Glomerular visceral epithelial cell (primary cell): ENCODE data around the gene PODXL2.
A peak's percentile ranks its signal among the peaks of the same experiment; 100 is the strongest.
"Not testable (repeated sequence)": the region's sequence is repeated elsewhere in the genome, so short reads cannot be mapped to it uniquely, and the experiment has no call there.

Experiments used
- DNase-seq: peaks from one replicate; pipeline ENCODE4 v3.0.0-alpha.2; 2016; ENCODE audit errors: extremely low spot score

The PODXL2 gene

DNA sequence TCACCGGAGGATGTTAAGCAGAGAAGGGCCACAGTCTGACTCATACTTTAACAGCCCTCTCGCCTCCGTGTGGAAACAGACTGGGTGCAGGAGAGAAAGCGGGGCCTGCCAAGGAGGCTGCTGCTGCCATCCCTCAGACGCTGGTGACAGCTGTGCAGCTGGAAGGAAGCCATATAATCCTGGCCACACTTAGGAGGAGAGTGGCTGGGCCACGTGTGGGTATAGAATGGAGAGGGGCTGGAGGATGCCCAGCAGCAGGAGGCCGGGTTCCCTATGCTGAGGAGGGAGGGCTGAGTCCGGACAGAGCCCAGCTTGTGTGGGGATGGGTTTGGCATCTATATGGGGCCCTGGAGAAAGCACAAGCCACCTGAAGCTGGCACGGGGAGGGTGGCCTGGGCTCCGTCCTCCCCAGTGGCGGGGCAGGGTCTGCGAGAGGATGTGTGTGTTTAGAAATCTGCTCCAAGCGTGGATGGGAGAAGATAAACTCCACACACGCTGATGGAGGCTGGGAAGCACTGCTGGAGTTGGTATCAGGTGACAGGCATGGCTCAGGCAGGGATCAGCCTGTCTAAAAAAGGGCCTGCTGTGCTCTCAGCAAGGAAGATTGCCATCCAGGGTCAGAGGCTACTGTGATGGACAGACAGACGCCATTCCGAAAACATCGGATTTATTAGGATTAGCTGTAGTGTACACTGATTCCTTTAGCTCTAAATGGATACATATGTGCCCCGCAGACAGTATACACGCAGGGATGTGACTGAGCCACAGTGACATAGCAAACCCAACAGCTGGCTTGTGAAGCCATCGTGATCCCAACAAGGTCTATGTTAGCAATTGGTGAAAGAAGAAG, 59.7 kb downstream of the PODXL2 start:
- DNase-seq = no peak

DNA sequence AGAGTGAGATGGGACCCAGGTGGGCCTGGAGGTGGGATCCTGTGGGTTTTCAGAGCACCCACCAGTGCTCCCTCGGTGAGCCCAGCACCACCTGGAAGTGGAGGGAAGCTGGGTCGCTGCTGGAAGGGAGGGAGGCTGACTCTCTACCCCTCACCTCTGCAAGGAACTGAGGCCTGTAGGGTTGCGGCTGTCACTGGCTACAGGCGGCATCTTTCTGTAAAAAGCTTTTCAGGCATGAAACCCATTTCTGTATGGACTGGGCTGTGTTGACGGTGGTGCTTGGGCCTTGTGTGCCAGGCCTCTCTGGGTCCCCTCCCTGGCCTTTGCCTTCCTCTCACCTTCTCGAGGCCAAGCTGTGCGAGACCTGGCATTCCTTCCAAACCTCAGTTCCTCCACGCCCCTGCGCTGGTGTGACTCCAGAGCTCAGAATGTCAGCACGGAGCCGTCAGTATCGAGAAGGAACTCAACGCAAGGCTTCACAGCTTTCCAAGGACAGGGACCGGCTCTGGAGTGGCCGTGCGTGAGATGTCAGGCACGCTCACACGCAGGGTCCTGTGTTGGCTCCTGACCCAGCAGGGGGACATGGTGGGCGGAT, 60.4 kb downstream of the PODXL2 start:
- DNase-seq = no peak

DNA sequence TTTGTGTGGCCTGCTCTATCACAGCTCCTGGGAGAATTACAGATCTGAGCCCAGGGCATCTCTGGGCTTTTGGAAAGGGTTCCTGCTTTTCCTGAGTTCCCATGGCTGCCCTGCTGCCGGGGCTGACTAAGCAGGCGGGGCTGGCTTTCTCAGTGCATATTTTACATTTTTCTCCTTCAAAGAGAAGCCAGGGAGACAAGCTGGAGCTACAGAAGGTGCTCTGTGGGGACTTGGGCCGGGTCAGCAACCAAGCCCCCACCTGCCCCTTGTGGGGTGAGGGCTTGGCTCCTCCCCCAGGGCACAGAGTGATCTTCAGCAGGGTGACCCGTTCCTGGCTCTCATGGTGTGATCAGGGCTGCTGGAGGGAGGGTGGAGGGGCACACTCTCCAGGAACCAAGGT, 61.1 kb downstream of the PODXL2 start:
- peak; percentile 47 for DNase-seq

DNA sequence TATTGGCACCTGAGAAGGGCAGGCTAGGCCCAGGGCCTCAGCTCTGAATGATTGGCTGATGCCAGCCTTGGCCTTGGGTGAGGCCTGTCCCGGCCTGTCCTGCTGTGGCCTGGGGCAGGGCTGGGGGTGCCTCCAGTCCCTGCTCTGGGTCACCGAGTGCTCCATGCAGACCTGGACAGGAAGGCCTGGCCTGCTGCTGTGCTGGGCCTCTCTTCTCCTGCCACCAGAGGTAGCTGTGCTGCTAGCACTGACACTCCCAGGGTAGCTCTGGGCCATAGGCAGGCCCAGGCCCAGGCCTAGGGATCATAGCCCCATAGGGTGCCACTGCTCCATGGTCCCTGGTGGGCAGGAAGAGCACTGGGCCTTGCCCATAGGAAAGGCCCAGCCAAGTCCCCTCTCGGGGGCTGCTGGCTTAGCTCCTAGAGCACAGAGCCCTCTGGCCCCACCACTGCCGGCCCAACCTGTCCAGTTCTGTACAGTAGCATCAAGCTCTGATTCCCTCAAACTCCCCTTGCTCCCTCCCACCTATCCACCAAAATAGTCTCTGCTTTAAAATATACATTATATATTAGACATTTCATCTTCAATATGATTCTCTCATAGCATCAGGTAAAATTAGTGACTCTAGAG, 62.0 kb downstream of the PODXL2 start:
- peak; percentile 74 for DNase-seq

DNA sequence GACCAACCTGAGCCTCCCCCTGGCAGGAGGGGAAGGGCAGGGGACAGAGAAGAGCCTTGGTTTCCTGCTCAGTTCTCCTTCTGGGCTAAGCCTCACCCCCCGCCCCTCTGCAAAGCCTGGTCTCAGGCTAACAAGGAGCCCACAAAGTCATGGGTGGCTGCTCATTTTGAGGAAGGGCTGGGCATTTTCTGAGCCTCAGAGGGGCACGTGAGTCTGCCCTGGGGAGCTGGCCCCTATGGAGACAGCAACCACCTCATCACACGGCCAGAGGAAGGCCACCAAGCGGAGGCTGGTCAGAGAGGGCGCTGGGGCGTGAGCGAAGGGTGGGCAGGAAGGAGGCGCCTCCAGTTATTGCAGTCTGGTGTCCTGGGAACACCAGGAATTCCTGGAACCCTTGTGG, 62.5 kb downstream of the PODXL2 start:
- peak; percentile 82 for DNase-seq

DNA sequence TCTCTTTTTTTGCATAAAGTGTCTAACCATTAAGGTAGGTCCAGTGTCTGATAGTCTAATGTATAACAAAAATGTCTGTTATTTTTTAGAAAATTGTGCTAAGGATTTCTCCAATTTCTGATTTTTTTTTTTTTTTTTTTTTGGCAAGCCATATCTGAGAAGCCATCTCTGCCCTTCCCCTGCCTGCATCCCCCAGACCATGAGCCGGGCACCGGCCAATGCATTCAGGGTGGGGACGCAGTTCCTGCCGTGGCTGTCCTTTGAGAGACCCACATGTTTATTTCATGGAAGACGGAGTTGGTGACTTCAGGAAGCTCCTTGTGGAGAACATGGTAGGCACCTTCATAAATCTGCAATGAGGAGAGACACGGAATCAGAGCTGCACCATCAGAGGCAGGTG, 63.0 kb downstream of the PODXL2 start:
- DNase-seq = no peak

DNA sequence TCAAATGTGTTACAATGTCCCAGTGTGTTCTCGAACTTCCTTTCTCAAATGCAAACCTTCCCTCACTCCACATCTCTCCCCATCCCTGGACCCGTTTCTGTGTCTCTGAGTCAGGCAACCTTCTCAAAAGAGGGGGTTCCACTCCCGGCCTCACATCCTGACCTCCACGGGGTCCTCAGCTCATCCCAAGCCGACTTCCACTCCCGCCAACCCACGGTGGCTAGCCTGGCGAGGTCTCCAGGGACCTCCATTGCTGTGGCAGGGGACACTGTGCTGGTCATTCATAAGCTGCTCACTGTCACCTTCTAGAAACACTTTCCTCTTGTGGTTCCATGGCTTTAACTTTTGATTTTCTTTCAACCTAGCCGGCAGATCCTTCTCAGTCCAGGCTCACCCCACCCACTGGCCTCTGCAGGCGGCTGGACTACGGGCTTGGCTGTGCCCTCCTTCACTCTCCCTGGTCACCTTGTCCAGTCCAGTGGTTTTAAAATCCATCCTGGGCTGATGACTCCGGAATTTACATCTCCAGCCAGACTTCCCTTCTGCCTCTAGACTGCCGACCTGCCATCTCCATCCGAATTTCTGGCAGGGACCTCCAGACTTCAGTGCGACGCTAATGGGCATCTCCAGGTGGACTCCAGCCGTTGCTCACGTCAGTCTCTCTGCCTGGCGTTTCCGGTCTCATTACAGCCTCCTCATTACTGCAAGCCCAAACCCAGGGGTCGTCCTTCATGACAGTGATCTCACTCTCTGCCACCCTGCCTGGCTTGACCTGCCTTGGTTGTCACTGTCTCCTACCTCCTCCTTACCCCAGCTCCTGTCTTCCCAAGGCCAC, 63.7 kb downstream of the PODXL2 start:
- no peak for DNase-seq

DNA sequence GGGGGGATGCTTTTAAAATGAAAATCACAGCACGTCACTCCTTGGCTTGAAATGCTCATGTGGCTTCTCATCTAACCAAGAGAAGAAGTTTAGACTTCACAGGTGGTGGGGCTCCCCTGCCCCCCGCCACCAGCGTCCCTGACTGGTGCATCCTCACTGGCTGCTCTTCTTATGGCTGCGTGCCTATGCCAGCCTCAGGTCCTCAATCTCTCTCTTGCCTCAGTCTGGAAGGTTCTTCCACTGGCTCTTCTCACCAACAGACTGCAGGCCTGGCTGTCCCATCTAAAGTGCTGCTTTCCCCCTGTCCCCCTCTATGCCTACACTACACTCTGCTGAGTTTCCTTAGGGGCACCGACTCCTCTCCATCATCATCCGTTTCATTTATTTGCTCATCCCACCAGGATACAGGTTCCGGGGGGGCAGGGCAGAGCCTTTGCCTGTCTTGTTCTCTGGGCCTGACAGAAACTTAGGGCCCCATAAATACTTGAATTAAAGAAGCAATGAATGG, 64.4 kb downstream of the PODXL2 start:
- DNase-seq = no peak

DNA sequence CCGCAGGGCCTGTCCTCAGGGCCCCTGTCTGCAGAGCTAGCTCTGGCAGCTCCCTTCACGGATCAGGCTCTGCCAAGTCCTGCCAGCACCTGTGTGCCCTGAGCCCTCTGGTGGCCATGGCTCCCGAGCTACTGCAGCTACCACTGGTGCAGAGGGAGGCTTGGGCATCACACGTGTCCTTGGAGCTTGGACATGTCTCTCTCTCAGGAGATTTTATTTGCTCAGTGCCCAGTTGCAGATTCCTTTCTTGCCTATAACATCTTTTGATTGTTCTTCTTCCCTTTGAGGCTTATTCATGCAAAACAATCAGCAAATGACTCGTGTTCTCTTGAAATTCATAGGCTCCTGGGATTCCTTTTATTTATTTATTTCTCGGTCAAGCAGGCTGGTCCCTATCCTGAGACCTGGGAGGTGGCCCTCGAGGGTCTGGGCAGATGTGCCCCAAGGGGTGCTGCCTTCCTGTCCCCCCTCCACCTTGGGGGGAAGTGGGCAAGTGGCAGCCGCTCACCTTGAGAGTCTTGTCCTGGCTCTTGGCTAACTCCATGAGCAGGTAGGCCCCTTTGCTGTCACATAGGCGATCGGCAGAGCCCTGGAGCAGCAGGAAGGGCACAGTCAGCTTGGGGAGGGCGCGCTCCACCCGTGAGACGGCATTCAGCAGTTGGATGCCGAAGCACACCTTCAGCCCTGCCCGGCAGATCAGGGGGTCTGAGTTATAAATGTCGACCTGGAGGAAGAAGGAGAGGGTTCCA, 65.7 kb downstream of the PODXL2 start:
- DNase-seq = peak; percentile 60

DNA sequence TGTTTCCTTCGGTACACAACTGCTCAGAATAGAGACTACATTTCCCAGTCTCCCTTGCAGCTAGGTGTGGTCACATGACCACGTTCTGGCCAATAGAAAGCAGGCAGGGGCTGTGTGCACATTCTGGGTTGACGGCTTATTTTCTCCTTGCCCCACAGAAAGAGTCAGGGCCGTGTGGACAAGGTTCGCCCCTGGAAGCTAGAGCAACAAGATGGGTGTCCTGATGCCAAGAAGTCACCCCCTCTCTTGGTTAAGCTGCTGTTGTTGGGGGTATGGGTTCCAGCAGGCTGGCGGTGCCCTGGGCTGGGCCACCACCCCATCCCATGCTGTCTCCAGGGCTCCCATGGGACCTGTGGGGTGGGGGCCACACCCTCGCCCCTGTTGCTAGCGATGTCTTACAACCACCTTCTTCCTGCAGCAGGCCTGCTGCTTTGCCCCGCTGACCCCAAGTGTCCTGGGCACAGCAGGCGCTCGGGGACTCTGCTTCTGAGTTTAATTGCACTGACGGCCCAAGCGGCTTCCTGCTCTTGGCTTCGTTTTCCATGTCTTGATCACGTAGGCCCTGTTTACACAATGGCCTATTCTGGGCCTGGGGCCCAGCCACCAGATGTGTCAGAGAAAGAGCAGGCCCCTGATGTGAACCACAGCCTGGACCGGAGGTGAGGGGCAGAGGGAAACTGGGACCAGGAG, 68.7 kb downstream of the PODXL2 start:
- DNase-seq = peak; percentile 57

DNA sequence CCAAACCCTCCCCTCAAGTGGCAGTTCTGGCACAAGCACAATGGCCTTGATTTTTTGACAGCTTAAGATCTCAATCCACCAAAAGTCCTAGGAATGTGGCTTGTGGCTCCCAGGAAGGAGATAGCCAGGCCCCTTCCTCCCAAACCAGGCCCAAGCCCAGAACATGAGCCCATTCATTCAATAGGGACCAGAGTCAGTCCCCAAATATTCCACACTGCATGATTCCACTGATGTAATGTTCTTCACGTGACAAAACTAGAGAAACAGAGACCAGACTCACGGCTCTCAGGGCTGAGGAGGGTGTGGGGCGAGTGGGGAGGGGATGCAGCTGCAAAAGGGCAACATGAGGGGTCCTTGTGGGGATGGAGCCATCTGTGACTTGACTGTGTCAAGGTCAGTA, 69.3 kb downstream of the PODXL2 start:
- no peak for DNase-seq

DNA sequence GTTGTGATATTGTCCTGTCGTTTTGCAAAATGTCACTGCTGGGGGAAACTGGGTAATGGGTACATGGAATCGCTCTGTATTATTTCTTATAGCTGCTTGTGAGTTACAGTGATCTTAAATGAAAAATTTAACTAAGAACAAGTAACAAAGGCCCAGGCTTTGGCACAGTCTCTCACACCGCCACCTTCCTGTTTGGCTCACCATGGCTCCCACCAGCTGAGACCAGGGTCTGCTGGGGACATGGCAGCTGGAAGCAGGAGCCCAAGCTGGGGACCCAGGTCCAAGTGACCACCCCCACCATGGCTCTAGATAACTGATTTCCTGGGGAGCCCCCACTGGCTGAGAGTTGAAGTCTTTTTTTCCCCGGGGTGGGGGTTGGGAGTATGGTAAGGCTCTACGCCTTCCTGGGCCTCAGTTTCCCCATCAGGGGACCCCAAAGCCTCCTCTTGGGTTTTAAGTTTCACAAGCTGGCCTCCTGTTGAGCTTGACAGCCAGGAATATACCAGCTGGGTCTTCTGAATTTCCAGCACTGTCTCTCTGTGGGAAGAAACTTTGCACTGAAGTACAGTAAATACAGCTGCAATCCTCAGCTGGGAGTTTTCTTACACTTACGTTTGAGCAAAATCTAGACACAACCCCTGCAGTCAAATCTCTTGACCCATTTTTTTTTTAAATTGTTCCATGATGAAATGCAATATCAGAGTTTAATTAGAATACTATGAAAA, 69.9 kb downstream of the PODXL2 start:
- DNase-seq = no peak

DNA sequence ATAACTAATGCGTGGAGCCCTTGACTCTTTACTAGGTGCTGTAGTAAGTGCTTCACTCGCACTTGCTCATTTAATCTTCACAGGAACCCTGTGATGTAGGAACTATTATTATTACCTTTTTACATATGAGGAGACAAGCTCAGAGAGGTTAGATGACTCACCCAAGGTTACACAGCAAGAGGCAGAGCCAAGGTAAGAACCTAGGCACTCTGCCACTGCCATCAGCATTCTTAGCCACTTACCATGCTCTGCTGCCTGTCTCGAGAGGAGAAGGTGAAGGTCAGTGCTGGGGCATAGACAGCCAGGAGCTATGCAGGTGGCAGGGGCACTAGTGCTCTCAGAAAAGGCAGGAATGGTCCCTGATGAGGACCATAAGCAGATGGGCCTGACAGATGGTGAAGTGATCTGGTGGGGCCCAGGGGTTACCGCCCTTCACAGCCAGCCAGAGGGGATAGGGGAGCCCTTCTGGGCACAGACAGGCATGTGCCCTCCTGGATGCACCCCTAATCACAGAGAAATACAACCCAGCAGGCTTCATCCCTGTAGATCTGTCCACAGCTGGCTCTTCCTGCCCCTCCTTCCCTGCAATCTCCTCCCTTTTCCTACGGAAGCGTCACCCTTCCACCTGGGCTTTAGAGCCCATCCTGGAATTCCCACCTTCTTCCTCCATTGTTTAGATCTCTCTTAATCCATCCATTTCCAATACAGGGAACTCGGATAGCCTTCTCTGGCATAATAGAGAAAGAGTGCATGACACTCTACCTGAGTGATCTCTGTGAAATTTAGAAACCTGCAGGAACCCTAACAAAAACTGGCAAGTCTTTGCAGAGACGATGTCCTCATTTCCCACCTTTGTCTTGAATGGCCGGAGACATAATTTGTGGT, 70.7 kb downstream of the PODXL2 start:
- DNase-seq = no peak

DNA sequence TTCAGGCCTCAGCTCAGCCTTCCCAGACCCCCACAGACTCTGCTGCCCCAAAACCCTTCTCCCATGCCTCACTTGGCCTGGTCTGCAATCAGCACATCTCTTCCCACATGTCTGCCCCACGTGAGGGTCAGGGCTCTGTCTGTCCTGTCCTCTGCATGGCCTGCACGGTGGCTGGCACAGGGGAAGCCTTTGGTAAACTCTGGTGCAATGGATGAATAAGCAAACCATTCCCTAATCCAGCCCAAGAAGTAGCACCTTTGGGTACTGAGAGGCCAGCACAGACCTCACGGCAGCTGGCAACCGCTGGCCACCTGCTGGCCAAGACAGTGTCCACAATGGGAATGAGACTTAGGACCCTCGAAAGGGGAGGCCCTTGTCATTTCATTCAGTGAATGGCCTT, 71.4 kb downstream of the PODXL2 start:
- DNase-seq = no peak

DNA sequence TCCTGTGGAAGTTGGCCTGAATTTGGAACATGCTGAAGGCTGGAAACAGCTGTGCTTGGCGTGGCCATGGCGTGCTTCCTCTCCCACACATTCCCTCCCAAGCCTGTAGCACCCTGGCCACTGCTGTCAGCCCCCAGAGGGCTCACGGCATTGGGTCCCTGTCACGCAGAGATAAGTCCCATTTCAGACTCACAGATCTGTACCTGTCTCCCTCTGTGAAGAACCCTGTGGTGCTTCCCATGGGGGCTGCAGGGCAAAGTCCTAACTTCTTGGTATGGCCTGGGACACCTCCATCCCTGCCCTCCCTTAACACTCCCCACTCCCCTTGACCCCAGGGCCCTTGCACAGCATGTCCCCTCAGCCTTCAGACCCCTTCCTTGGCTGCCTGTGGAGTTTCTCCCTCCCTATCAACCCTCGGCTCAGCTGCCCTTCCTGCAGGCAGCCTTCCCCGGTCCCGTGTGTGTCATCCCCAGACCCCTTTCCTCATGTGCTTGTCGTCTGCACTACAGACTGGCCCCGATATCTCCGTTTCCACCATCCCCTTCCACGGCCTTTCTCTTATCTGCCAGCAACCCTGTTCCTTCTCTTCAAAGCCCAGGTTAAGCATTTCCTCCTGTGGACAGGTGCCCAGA, 72.4 kb downstream of the PODXL2 start:
- no peak for DNase-seq

DNA sequence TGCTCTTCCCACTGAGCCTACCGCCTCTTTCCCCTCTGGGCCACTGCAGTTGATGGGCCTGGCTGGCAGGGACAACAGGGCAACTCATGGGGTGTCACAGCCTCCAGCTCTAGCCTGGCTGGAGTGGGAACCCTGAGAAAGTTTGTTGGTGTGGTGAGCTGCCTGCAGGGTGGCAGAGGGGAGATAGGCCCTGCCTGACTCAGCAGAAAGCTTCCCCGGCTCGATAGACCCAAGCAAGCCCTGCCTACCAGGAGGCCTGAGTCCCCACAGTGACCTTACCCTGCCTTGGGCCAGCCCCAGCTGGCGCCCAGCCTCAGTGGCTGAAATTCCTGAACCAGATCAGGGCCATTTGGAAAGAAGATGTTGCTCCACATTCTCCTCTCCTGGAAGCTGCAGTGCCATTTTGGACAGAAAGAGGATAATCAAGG, 73.2 kb downstream of the PODXL2 start:
- no peak for DNase-seq

DNA sequence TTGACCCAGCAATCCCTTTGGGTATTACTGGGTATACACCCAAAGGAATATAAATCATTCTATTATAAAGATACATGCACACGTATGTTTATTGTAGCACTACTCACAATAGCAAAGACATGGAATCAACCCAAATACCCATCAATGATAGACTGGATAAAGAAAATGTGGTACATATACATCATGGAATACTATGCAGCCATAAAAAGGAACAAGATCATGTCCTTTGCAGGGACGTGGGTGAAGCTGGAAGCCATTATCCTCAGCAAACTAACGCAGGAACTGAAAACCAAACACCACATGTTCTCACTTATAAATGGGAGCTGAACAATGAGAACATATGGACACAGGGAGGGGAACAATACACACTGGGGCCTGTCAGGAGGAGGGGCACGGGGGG, 75.9 kb downstream of the PODXL2 start:
- DNase-seq = not testable (repeated sequence)

DNA sequence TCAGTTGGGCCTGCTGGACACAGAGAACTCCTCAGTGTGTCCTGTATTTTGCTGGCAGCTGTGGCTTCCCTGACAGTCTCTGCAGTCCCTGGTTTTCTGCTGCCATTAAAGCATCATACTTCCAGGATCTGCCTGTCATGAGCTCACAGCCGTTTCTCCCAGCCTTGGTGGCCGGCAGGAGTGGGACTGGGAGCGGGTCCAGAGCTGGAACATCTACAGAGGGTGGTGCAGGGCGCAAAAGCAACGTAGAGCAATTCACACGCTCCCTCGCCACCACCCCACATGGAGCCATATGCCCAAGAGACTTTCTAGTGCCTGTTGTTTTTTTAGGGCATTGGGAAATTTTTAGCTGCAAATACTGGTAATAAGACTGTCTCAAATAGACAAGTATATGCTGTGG, 77.3 kb downstream of the PODXL2 start:
- no peak for DNase-seq
